HL-60 (cell line): ENCODE results near the gene GPR153.

Experiments used
- DNase-seq, 2 experiments: peaks; one replicate each; pipeline ENCODE4 v3.0.0-alpha.2; 2010 to 2020; ENCODE audit warnings: low read depth in 1 of 2, low spot score in 1 of 2
- H3K27ac ChIP-seq: fragments of 250-450 bp; sonication (Bioruptor Pico); replicated peaks from 2 replicates; pipeline ENCODE4 v1.5.1; 2020; ENCODE audit warnings: mild to moderate bottlenecking, moderate library complexity
- H3K27me3 ChIP-seq: fragments of 250-450 bp; sonication (Bioruptor Pico); 2 replicates; pipeline ENCODE4 v1.5.1; 2021; ENCODE audit warnings: mild to moderate bottlenecking, moderate library complexity; ENCODE audit not compliant: insufficient read depth, poor library complexity, severe bottlenecking
- H3K4me3 ChIP-seq: replicated peaks from 2 replicates; pipeline ENCODE4 v1.5.1; 2011; ENCODE audit warnings: mild to moderate bottlenecking, control low read depth, low read length; ENCODE audit not compliant: insufficient read depth
- CTCF ChIP-seq: IDR thresholded peaks from one replicate; pipeline ENCODE4 v1.5.1; 2011; ENCODE audit warnings: low read length, control low read depth, inconsistent platforms; ENCODE audit not compliant: insufficient read depth
- GABPA ChIP-seq: IDR thresholded peaks from 2 replicates; pipeline ENCODE4 v1.6.1; 2012; ENCODE audit warnings: low read depth
- POLR2AphosphoS5 ChIP-seq: IDR thresholded peaks from 2 replicates; pipeline ENCODE4 v1.6.1; 2012; ENCODE audit warnings: low read depth
- REST ChIP-seq: IDR thresholded peaks from 2 replicates; pipeline ENCODE4 v1.6.1; 2012; ENCODE audit warnings: low read depth; ENCODE audit not compliant: insufficient replicate concordance
- SPI1 ChIP-seq: IDR thresholded peaks from 2 replicates; pipeline ENCODE4 v1.6.1; 2012; ENCODE audit warnings: low read depth, mild to moderate bottlenecking, borderline replicate concordance

Gene GPR153

GRCh38 chr1:6224718-6225117, 36.2 kb downstream of the GPR153 start:
- H3K4me3 ChIP-seq, result no peak overlapping the region
- no peak for DNase-seq
- TF ChIP-seq CTCF (no peak), REST (no peak), GABPA (no peak), SPI1 (no peak)
- H3K27me3 ChIP-seq, result no peaks in the 10 kb centered on the region
- no peak overlapping the region for H3K27ac ChIP-seq

- no peak for DNase-seq
- H3K4me3 ChIP-seq, result no peak overlapping the region
- no peaks in the 10 kb centered on the region for H3K27me3 ChIP-seq
- H3K27ac ChIP-seq, result no peak overlapping the region
- no peak for TF ChIP-seq SPI1
Measured at GRCh38 chr1:6223617-6224016, 37.3 kb downstream of the GPR153 start.

- DNase-seq, result no peak
- H3K4me3 ChIP-seq, result no peak overlapping the region
- H3K27me3 ChIP-seq, result no peaks in the 10 kb centered on the region
- H3K27ac ChIP-seq, result no peak overlapping the region
- TF ChIP-seq CTCF, result no peak
- no peak for TF ChIP-seq GABPA
- no peak for TF ChIP-seq REST
- TF ChIP-seq POLR2AphosphoS5, result no peak
- TF ChIP-seq SPI1, result no peak
Measured at GRCh38 chr1:6222636-6223035, 38.3 kb downstream of the GPR153 start.

- no peak overlapping the region for H3K4me3 ChIP-seq
- DNase-seq, result no peak
- no peaks in the 10 kb centered on the region for H3K27me3 ChIP-seq
- H3K27ac ChIP-seq, result no peak overlapping the region
- TF ChIP-seq POLR2AphosphoS5 (no peak), GABPA (no peak), CTCF (no peak), SPI1 (no peak), REST (no peak)
Measured at GRCh38 chr1:6221210-6221784, 39.6 kb downstream of the GPR153 start.
